Measurements from ENCODE around the gene NDP.
"Not testable (repeated sequence)": the region's sequence is repeated elsewhere in the genome, so short reads cannot be mapped to it uniquely, and the experiment has no call there.

Gene NDP

DNA sequence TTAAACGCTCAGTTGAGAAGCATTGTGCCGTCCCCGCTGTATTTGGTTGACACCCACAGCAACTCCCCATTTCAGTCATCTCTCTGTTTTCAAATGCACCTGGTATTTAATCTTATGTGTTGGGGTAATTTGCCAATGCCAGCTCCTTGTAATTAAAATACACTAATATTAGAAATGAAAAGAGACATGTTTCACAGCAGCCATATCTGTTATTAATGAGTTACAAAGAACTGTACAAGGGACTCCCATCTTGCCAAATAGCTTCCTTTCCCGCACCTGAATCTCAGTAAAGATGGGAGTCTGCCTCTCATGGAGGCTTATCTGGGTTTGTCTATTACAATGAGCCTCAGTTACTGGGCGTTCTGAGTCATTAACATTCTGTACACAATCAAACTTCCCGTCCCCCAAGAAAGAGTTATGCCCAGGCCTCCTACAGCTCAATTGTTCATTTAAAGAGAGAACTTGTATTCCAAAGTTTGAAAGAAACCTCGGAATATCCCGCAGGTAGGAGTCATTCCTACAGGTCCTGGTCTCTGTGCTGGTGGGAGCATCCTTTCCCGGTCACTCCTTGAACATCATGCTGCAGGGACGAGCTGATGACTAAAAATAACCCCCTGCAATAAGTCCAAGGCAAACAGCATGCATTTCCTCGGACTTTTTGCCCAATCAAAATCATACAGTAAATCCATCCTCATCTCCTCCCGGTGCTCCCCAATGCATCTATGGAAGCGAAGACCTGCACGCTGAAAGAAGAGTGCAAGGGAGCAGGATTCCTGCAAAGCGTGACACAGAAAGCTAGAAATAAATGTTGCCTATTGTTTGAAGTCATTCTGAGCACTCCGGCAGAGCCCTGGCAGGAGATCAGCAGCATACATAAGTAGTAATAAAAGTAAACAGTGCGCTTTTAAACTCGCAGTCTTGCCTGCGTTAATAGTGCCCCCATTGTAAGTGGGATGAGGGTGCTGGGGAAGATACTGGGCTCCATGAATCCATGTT, 926 bp downstream of the NDP start:
- FAIRE-seq: no peak
- DNase-seq (ENCODE audit: low spot score): no peak

DNA sequence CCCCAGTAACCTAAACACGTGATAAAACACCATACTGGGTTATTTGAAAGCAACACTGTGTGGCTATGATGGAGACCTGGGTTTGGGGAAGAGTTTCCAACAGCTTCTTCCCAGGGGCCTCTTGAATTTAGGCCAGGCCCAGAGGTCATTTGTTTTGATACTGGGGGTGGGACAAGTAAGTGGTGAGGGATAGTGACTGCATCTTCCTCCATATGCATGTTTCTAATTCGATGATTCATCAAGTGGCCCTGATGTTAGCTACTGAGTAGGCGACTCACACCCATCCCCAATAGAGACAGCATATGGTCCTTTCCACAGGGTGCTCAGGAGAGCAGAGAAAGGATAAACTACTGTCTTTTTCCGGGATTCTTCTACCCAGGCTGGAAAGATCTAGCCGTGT, 2.7 kb downstream of the NDP start:
- DNase-seq (ENCODE audit: low spot score): peak; percentile 24
- no peak for FAIRE-seq

GRCh38 chrX:43969504-43970501, 3.4 kb downstream of the NDP start:
- FAIRE-seq (no peak), DNase-seq (ENCODE audit: low spot score) (peak; percentile 63)

DNA sequence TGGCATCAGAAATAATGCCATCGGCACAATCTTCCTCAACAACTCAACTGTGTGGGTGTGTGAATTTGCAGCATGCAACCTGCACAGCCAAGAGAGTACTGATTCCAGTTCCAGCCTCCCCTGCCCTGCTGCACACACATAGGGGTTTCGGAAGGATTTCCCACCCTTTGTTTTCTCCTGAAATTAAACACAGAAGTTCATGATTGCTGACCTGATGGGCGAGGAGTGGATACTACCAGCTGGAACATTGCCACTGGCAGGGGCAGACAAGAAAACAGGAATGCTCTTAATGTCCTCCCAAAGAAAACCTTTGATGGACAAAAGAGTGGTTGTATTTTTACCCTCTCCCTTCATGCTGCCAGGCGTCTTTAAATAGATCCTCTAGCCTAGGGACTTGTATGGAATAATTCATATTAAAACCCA, 4.8 kb downstream of the NDP start:
- no peak for FAIRE-seq
- no peak for DNase-seq (ENCODE audit: low spot score)

DNA sequence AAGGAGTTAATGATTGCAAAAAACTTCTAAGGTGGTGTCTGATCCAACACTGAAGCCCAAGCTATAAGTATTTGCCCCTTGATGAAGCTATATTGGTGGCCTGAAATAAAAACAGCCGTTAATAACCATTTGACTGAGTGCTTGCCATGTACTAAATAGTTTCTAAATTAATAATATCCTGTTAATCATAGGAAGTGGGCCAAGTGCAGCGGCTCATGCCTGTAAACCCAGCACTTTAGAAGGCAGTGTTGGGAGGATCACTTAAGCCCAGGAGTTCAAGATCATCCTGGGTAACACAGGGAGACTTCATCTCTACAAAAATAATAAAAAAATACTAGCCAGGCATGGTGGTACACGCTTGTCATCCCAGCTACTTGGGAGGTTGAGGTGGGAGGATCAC, 8.3 kb downstream of the NDP start:
- no peak for FAIRE-seq
- DNase-seq (ENCODE audit: low spot score): no peak

DNA sequence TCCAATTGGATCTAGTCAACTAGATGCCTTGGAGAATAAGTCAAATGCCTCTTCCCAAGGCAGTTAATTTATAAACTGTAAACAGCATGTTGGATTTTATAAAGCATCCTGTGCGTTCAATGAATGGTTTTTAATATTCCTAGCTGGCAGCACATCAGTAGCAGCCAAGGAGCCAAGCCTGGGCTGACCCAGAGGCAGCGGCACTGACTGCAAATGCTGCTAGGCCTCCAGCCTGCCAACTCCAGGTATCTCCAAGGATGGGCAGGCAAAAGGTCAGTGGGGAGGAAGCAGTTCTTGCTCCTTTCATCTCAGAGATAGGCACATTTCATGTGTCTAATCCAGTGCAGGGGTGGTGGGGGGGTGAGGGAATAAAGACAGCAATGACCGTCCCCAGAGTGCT, 9.5 kb downstream of the NDP start:
- DNase-seq (ENCODE audit: low spot score): no peak
- no peak for FAIRE-seq

GRCh38 chrX:43962636-43963035, 10.6 kb downstream of the NDP start:
- DNase-seq (ENCODE audit: low spot score) (no peak), FAIRE-seq (no peak)

- FAIRE-seq (no peak), DNase-seq (ENCODE audit: low spot score) (no peak)
Measured at GRCh38 chrX:43961699-43962098, 11.5 kb downstream of the NDP start.

DNA sequence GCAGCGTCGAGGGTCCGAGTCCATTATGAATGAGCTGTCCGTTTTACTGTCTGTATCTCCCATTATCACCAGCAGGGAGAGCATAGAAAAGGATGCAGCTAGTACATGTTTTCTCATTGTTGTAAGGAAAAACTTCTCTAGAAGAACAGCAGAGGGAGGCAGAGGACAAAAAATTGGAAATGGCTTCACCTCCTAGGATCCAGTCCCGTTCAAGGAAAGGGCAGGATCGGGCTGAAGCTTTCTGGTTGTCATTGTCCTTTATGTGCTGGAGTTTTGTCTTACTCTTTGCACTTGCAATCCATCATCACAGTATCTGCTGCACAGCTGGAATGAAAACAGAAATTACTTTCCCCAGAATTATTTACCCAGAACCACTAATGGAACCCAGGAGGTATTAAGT, 14.7 kb downstream of the NDP start:
- peak; percentile 5 for FAIRE-seq
- peak; percentile 59 for DNase-seq (ENCODE audit: low spot score)

- no peak for FAIRE-seq
- DNase-seq (ENCODE audit: low spot score): no peak
Measured at GRCh38 chrX:43956034-43956433, 17.2 kb downstream of the NDP start.

- FAIRE-seq: no peak
Measured at GRCh38 chrX:43953218-43953617, 20.0 kb downstream of the NDP start.

GRCh38 chrX:43949669-43950068, 23.5 kb downstream of the NDP start:
- peak; percentile 74 for FAIRE-seq

More at GRCh38 chrX:43953218-43953617, 20.0 kb downstream of the NDP start:
- DNase-seq (ENCODE audit: low spot score): no peak

GRCh38 chrX:43940816-43941474, 32.2 kb downstream of the NDP start:
- FAIRE-seq: no peak

More at GRCh38 chrX:43949669-43950068, 23.5 kb downstream of the NDP start:
- peak; percentile 69 for DNase-seq (ENCODE audit: low spot score)

GRCh38 chrX:43939187-43939926, 33.8 kb downstream of the NDP start:
- FAIRE-seq (no peak), DNase-seq (ENCODE audit: low spot score) (no peak)

More at GRCh38 chrX:43940816-43941474, 32.2 kb downstream of the NDP start:
- DNase-seq (ENCODE audit: low spot score): peak; percentile 7

- FAIRE-seq; DNase-seq (ENCODE audit: low spot score): not testable (repeated sequence)
Measured at GRCh38 chrX:43922032-43922431, 51.2 kb downstream of the NDP start.

- FAIRE-seq: not testable (repeated sequence)
Measured at GRCh38 chrX:43910772-43911171, 62.4 kb downstream of the NDP start.

DNA sequence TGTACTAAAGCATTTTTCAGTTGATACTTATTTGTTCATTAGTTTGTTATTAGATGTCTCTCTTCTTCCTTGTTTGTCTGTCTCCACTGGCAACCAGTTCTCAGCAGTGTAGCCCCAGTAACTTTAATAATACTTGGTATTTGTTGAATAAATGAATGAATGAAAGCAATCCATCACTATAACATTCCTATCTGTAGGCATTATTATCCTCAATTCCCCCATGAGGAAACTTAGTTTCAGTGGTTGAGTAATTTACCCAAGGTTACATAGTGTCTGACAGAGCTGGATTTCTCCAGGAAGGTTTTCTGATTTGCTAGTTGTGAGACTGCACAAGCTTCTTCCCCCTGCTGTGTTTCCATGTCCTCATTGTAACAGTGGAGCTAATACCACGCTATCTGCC, 63.2 kb downstream of the NDP start:
- DNase-seq (ENCODE audit: low spot score): no peak
- no peak for FAIRE-seq

More at GRCh38 chrX:43910772-43911171, 62.4 kb downstream of the NDP start:
- not testable (repeated sequence) for DNase-seq (ENCODE audit: low spot score)

DNA sequence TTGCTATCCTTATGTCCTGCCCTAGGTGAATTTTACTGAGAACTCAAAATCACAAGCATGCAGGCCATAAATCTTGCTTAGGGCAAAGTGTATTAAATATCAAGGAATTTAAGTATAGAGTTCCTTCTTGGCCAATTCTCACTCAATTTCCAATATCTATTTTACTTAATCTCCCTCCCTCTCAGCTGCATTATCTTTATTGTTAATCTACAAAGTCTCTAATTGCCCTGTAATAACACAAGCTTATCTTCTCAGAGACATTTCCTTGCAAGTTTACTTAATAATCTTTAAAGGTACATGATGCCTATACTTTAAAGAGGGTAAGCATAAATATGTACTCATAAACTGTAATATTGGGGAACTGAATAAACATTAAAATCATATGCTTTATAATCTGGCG, 64.0 kb downstream of the NDP start:
- FAIRE-seq: no peak
- DNase-seq (ENCODE audit: low spot score): no peak

DNA sequence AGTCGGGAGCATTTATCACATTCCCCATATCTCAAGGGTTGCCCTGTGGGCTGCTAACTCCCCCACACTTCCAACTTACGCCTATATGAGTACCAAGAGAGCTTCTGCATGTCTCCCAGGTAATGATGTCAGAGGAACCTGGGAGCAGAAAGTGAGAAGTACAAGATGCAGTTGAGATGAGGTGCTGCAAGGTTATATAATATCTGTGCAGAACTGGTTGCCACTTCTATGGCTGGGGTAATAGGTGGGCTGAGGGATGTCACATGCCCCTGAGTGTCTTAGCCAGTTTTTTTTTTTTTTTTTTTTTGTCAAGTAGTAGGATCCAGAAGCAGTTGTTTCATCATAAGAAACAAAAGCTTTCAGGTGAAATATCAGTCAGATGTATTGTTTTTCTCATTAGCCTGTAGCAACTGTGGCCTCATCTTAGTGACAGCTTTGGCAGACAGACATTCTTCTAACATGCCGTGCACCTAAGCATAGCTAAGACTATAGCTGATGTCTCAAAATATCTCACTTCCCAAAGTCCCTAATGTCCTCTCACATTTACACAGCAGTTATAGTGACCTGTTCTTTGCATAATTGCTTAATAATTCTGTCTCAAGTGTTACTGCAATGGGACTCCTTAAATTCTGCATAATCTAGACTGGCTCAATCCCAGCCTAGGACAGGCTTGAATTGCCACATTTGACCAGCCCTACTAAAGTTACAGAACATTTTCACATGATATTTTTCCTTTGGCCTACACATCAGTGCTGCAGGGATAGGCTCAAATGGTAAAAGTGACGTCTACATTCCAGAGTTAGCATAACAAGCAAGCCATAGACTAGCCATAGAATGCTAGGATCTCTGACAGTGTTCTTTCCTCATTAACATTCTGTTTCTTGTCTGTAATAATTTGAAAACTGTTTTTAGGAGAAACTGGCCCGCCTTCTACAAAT, 73.0 kb downstream of the NDP start:
- DNase-seq (ENCODE audit: low spot score): no peak
- no peak for FAIRE-seq
